22Rv1 (cell line): Measurements from ENCODE around the gene RNU7-1.

Experiments
- ZFX ChIP-seq: fragments of 450-650 bp; IDR thresholded peaks from 2 replicates; pipeline ENCODE4 v1.6.1; 2017; ENCODE audit warnings: antibody characterized with exemption, borderline replicate concordance
- TF ChIP-seq, protein P1 (sequence below): fragments of 450-650 bp; IDR thresholded peaks from 2 replicates; pipeline ENCODE4 v1.5.1; 2017; ENCODE audit warnings: mild to moderate bottlenecking

DNA sequence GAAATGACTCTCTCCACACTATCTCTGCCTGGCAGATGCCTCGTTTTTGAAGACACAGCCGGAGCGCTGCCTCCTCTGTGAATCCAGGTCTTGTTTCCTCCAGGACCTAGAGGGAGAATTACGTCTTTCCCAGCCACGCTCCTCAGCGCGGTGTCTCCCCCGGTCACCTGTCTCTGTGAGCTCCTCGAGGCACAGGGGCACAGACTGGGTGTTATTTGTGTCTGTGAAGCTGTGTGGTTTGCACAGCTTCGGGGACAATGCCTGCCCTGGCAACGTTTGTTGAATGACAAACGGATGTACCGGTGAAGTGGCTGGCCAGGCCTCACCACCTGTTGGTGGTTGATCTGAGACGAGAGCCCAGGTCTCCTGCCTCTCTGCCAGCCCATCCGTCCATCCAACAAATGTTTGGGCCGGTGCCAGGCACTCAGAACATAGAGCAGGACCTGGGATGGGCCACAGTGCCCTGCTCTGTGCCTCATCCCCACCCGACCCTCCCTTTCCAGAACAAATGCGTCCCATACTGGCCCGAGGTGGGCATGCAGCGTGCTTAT is 13.6 kb downstream of the RNU7-1 start:
- TF ChIP-seq, protein P1, sequence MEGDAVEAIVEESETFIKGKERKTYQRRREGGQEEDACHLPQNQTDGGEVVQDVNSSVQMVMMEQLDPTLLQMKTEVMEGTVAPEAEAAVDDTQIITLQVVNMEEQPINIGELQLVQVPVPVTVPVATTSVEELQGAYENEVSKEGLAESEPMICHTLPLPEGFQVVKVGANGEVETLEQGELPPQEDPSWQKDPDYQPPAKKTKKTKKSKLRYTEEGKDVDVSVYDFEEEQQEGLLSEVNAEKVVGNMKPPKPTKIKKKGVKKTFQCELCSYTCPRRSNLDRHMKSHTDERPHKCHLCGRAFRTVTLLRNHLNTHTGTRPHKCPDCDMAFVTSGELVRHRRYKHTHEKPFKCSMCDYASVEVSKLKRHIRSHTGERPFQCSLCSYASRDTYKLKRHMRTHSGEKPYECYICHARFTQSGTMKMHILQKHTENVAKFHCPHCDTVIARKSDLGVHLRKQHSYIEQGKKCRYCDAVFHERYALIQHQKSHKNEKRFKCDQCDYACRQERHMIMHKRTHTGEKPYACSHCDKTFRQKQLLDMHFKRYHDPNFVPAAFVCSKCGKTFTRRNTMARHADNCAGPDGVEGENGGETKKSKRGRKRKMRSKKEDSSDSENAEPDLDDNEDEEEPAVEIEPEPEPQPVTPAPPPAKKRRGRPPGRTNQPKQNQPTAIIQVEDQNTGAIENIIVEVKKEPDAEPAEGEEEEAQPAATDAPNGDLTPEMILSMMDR: no peak
- TF ChIP-seq ZFX: no peak
